ENCODE measurements around the gene OR4K2. TPM values are rescaled to one million over a fixed set of nuclear protein-coding genes. Genes with fewer than 3 reads are reported as not detected.
"Not testable (repeated sequence)": the region's sequence is repeated elsewhere in the genome, so short reads cannot be mapped to it uniquely, and the experiment has no call there.

Gene OR4K2
- total RNA-seq (2021): not detected in 2 replicates
- not detected for Bru-seq, nascent RNA
- not detected for BruChase-seq, experiment 1, labeled RNA remaining after a 2-hour chase
- BruChase-seq, experiment 2, labeled RNA remaining after a 6-hour chase: not detected
- long read RNA-seq: 0 reads

GRCh38 chr14:19874842-19875241 lies at the start of gene OR4K2:
Gene OR4K2 (plus strand): TSS chr14:19875142. CDS start chr14:19876268, 1,126 bp downstream.
- no peak within 1 kb of the TSS for H3K4me3 ChIP-seq
- CTCF ChIA-PET: no interaction called here
- no peak for TF ChIP-seq CTCF (conservative IDR thresholded peaks at IDR 0.05)
- no peak for TF ChIP-seq EZH2 (IDR thresholded peaks at IDR 0.05; ENCODE audit: low read depth)
- no peak within 1 kb of the TSS for H3K4me2 ChIP-seq
- intact Hi-C loops (cut with micrococcal nuclease; ENCODE audit: unreplicated experiment): no loop called here
- no peaks in the 10 kb centered on the region for H3K4me1 ChIP-seq (replicated peaks; ENCODE audit: insufficient read depth)
- H3K79me2 ChIP-seq (ENCODE audit: low read depth): no peaks in the 10 kb centered on the region
- H4K20me1 ChIP-seq (ENCODE audit: insufficient read depth): no peaks in the 10 kb centered on the region
- POLR2A ChIA-PET (ENCODE audit: unreplicated experiment): no interaction called here
- H3K27me3 ChIP-seq (ENCODE audit: insufficient read depth, low read depth): no peaks in the 10 kb centered on the region
- H3F3A ChIP-seq (ENCODE audit: insufficient read depth, low read depth): no peaks in the 10 kb centered on the region
- H3K9me2 ChIP-seq (ENCODE audit: insufficient read depth): no peaks in the 10 kb centered on the region
- H3K9me3 ChIP-seq (ENCODE audit: insufficient read depth, low read depth): no peaks in the 10 kb centered on the region
- H3K27ac ChIP-seq: no peak within 1 kb of the TSS
- DNase-seq: no peak
- H3K36me3 ChIP-seq (ENCODE audit: low read depth): no peaks in the 10 kb centered on the region
- BruUV-seq (replicated peaks): no TSS peak
- no peak within 1 kb of the TSS for H2AFZ ChIP-seq

GRCh38 chr14:19827626-19828244 lies 47.2 kb upstream of the OR4K2 start:
- H3K4me2 ChIP-seq; H3K79me2 ChIP-seq (ENCODE audit: low read depth); H3K27me3 ChIP-seq (ENCODE audit: insufficient read depth, low read depth); H3K4me1 ChIP-seq (replicated peaks; ENCODE audit: insufficient read depth); intact Hi-C loops (cut with micrococcal nuclease; ENCODE audit: unreplicated experiment); CTCF ChIA-PET; BruUV-seq (replicated peaks); H3K27ac ChIP-seq; H3K4me3 ChIP-seq; H3F3A ChIP-seq (ENCODE audit: insufficient read depth, low read depth); H4K20me1 ChIP-seq (ENCODE audit: insufficient read depth); POLR2A ChIA-PET (ENCODE audit: unreplicated experiment); H2AFZ ChIP-seq; DNase-seq; H3K9me3 ChIP-seq (ENCODE audit: insufficient read depth, low read depth); H3K36me3 ChIP-seq (ENCODE audit: low read depth); H3K9me2 ChIP-seq (ENCODE audit: insufficient read depth): not testable (repeated sequence)

- intact Hi-C loops (cut with micrococcal nuclease; ENCODE audit: unreplicated experiment): no loop called here
- no TSS peak for BruUV-seq (replicated peaks)
These were observed 46.6 kb upstream of the OR4K2 start for GRCh38 chr14:19828314-19828713.

GRCh38 chr14:19834203-19834848 lies 40.6 kb upstream of the OR4K2 start:
- H3K36me3 ChIP-seq (ENCODE audit: low read depth); DNase-seq; H3K4me2 ChIP-seq; H3K27me3 ChIP-seq (ENCODE audit: insufficient read depth, low read depth); H3K27ac ChIP-seq; H3K9me2 ChIP-seq (ENCODE audit: insufficient read depth); H3K4me3 ChIP-seq; H2AFZ ChIP-seq; BruUV-seq (replicated peaks); CTCF ChIA-PET; H3K9me3 ChIP-seq (ENCODE audit: insufficient read depth, low read depth); H3K79me2 ChIP-seq (ENCODE audit: low read depth); intact Hi-C loops (cut with micrococcal nuclease; ENCODE audit: unreplicated experiment); H3F3A ChIP-seq (ENCODE audit: insufficient read depth, low read depth); H4K20me1 ChIP-seq (ENCODE audit: insufficient read depth); H3K4me1 ChIP-seq (replicated peaks; ENCODE audit: insufficient read depth); POLR2A ChIA-PET (ENCODE audit: unreplicated experiment): not testable (repeated sequence)

More at GRCh38 chr14:19828314-19828713, 46.6 kb upstream of the OR4K2 start:
- CTCF ChIA-PET: no interaction called here
- H3K9me3 ChIP-seq (ENCODE audit: insufficient read depth, low read depth): no peaks in the 10 kb centered on the region
- no peak for DNase-seq
- H3K27me3 ChIP-seq (ENCODE audit: insufficient read depth, low read depth): no peaks in the 10 kb centered on the region
- no peaks in the 10 kb centered on the region for H3K79me2 ChIP-seq (ENCODE audit: low read depth)
- POLR2A ChIA-PET (ENCODE audit: unreplicated experiment): no interaction called here
- H2AFZ ChIP-seq: no peak overlapping the region
- no peak overlapping the region for H3K4me3 ChIP-seq
- no peaks in the 10 kb centered on the region for H4K20me1 ChIP-seq (ENCODE audit: insufficient read depth)
- no peak overlapping the region for H3K27ac ChIP-seq
- TF ChIP-seq EZH2 (IDR thresholded peaks at IDR 0.05; ENCODE audit: low read depth) (no peak), CTCF (conservative IDR thresholded peaks at IDR 0.05) (no peak)
- H3F3A ChIP-seq (ENCODE audit: insufficient read depth, low read depth): no peaks in the 10 kb centered on the region
- H3K36me3 ChIP-seq (ENCODE audit: low read depth): no peaks in the 10 kb centered on the region
- H3K9me2 ChIP-seq (ENCODE audit: insufficient read depth): no peaks in the 10 kb centered on the region
- H3K4me2 ChIP-seq: no peak overlapping the region
- H3K4me1 ChIP-seq (replicated peaks; ENCODE audit: insufficient read depth): no peaks in the 10 kb centered on the region
